CD4-positive, alpha-beta T cell treated with Interferon gamma for 1 hour (primary cell): Measurements from ENCODE around the gene PNPLA2.

Source experiments
- DNase-seq: peaks from one replicate; pipeline ENCODE4 v3.0.0-alpha.2; 2020

PNPLA2 gene

DNA sequence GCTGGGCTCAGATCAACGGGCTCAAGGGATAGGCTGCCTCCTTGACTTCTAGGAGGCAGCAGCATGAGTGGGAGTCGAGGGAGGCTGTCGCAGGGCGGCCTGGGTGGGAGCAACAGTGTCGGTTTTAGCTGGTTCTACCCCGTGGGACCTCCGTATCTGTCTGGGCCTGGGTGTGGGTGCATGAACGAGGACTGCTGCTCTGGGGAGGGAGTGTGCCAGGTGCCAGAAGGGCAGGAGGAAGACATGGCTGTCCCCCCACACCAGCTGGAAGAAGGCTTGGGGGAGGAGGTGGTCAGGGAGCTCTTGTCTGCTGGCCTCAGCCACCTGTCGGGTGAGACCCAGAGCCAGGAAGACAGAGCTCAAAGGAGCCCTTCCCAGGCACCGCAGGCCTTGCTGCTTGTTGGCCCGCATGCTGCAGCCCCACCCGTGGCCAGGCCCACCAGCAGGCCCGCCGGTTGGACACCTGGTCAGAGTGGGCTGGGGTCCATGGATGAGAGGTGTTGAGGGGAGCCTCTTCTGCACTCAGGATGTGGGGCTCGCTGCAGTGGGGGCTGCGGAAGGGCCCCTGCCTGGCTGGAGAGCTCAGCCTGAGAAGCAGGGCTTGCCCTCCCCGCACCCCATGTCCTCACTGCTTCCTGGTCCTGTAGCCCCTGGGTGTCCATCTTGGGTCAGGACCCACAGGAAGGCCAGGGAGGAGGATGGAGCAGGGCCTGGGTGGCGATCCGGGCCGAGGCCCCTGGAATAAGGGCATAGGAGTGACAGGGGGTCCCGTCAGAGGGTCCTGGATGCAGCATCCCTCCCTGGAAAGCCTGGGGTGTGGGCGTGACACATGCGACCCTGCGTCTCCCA, 32.3 kb upstream of the PNPLA2 start:
- no peak for DNase-seq

DNA sequence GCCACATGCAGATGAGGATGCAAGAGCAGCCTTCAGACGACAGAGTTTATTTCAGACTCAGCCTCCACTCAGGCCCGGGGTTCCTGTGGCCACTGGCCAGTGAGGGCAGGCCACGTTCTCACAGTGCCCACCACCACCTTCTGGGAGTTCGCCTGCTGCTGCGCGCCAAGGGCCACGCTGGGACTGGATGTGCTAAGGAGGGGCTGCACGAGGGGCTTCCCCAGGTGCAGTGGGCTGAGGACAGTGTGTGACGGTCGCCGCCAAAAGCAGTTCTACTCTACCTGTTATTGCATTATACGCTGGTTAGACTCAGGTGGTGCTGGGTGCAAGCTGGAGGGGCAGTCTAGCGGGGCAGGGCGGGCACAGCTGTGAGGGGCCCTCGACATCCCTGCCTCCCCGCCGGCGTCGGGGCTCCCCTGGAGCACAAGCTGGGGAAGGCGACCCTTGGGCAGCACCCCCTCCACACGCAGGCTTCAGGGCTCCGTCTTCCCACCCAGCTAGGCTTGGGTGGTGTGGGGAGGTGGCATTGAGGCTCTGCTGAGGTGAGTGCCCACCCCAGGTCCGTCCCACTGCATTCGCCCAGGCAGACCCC, 31.5 kb upstream of the PNPLA2 start:
- DNase-seq = no peak

GRCh38 chr11:788009-788640, 30.6 kb upstream of the PNPLA2 start:
- no peak for DNase-seq

- no peak for DNase-seq
These were observed 29.5 kb upstream of the PNPLA2 start for GRCh38 chr11:788953-789940.

GRCh38 chr11:789943-790342, 28.8 kb upstream of the PNPLA2 start, which contains the start of gene CEND1:
CEND1 (minus strand) TSS chr11:790090; CDS start chr11:788576, 1,514 bp downstream.
- no peak for DNase-seq

- DNase-seq = no peak
These were observed 27.8 kb upstream of the PNPLA2 start for GRCh38 chr11:790721-791564.

DNA sequence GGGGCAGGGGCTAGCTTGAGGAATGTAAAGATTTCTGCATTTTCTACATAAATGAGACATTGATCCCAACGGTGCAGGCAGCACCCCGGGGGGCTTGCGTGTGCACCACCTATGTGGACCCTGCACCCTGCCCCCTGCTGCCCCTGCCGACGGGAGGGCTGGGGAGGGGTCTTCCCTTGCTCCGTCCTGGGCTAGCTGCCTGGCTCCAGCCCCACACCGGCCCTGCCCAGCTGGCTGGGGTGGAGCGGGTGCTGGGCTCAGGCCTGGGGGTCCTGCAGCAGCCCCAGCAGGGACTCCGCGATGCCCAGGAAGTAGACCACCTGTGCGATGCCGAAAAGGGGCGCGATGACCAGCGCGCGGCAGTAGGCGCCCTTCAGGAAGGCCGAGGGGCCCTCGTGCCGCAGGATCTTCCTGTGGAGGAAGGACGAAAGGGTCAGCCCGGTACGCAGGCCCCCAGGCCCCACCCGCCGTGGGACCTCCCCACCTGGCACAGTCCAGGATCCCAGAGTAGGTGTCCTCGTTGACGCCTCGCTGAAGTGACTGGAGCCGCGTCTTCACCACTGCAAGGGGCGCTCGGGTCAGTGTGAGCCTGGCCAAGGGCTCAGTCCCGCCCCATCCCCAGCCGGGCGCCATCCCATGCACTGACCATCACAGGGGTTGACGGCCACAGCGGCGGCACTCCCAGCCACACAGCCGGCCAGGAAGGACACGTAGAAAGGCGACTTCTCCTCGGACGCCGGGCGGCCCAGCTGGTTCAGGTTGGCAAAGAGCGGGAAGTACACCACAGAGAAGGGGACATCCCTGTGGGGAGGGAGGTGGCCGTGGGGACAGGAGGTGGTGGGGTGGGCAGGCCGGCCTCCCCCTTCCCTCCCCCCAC, 26.8 kb upstream of the PNPLA2 start:
- no peak for DNase-seq

GRCh38 chr11:792535-792821, 26.2 kb upstream of the PNPLA2 start:
- no peak for DNase-seq

- no peak for DNase-seq
These were observed 25.8 kb upstream of the PNPLA2 start for GRCh38 chr11:792873-793272.

DNA sequence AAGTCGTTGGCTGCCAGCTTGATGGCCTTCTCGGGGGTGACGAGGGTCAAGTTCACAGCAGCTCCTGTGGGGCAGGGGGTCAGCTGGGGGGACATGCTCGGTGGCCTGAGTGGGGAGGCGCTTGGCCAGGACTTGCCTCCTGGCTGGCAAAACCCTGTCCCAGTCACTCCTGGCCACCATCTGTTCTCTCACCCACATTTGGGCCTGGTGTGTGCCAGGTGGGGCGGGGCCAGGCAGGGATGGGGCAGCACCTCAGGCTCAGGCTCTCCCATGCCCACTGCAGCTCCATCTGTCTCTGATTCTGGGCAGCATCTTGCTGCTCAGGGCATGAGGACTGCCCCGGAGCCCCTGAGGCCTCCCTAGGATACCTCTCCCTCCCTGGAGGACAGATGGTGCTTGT, 25.2 kb upstream of the PNPLA2 start:
- no peak for DNase-seq

DNA sequence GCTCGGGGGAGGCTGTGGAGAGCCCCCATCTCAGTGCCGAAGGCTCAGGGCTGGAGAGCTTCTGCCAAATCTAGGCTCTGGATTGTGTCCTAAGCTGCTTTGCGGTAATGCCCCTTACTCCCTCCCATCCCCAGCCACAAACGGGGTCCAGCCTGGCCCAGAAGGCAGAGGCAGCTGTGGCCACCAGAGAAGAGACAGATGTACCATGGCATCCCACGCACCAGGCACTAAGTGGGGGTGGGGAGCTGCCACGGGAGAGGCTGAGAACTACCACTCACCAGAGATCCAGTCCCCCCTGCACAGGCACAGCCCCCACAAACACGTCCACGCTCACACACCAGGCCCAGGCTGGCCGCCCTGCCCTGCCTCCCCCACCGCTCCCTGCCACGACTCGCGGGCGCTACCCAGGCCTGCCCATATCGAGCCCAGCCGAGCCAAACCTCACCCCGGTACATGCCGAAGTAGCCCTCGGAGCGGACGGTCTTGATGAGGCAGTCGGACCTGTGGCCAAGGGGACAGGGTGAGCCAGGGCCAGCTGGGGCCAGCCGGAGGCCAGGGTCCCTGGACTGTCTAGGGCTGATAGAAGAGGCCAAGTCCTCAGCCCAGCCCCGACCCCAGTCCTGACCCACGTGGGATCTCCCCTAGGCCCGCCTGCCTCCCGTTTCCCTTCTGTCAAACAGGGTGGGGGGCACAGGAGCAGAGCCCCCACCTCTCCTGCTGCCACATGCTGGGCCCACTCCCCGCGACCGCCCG, 24.5 kb upstream of the PNPLA2 start:
- no peak for DNase-seq

GRCh38 chr11:794766-795633, 23.7 kb upstream of the PNPLA2 start:
- no peak for DNase-seq

- peak; percentile 77 for DNase-seq
These were observed 22.8 kb upstream of the PNPLA2 start for GRCh38 chr11:795634-796564.

DNA sequence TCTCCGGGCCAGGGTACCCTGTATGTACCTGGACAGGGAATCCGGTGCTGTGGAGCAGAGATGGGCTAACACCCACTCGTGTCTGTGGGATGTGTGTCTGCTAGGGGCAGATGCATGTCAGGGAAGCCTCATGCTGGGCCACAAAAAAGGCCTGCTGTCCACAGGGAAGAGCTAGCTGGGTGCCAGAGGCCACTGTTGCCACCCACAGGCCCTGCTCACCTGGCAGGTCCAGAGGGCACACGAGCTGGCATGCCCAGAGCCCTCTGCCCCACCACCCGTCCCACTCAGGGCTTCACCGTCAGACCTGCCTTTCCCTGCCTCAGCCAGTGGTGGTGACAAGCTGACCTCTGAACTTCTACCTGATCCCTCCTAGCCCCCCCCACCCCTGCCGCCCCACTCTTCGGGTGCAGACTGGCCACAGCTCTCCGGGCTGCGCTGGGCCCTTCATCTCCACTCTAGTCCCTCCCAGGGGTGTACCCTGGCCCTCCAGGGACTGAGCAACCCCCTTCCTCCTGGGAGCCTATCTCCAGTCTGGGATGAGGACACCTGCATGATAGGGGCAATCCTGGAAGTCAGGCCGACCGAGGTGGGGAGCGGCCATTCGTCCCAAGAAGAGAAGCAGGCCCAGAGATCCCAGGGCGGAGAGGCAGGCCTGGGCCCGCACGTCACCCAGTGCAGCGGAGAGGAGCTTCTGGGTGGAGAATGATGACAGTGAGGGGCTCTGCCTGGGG, 22.0 kb upstream of the PNPLA2 start:
- no peak for DNase-seq

DNA sequence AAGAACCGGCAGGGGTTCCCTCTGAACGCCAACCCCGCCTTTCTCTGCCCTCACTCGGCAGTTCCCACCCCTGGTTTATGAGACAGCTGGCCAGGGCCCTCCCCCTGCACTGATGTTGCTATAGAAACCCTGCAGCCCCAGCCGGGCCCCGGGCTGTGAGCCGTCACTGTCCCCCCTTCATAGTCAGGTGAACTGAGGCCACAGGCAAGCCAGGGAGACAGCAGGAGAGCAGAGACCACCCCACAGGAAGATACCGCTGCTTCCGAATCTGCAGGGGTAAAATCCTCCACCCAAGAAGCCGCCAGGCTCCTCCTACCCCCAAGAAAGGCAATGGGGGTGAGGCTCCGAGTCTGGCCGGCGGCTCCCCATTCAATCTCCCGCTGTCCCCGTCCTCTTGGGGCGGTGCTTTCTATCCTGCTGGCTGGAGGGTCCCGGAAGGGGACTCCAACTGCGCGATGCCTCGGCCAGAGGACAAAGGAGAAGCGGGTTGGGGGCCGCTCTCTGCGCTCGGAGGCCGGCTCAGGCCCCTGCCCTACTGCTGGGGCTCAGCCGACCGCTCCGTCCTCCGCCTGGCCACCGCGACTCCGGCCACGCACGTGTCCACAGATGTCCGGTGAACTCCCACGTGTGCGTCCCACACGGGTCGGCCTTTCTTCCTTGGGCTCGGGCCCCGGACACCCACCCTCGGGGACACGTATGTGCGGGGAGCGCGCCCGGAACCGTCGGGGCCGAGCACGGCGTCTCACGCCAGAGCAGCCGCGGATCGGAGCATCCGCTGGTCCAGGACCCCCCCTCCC, 21.2 kb upstream of the PNPLA2 start:
- DNase-seq = peak; percentile 87

- DNase-seq = peak; percentile 77
These were observed 20.5 kb upstream of the PNPLA2 start, which contains the start of gene SLC25A22 for GRCh38 chr11:798093-798713. SLC25A22 (minus strand) TSS chr11:798281; CDS start chr11:795006, 3,275 bp downstream.
